HG03064 (cell line): ENCODE measurements around the gene ETFB.

ENCODE experiments used
- ATAC-seq: cut with Tn5 transposase; IDR thresholded peaks from one replicate; pipeline ENCODE4 v1.9.1; 2021; ENCODE audit warnings: low read depth; ENCODE audit not compliant: unreplicated experiment

The ETFB gene

DNA sequence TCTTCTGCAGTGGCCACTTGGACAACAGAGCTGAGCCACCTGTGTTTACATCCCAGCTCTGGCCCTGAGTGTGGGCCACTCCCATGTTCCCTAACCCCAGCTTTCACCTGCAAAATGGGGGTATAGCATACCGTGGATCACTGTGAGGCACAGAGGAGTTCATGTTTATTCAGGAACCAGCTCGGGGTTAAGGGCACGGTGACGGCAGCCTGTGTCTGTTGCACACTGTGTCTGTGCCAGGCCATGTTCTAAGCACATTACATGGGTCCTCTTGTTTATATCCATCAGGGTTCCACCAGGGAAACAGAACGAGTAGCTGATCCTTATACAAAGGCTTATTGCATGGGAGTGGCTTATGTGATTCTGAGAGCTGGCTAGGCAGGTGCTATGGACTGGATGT, 68.8 kb downstream of the ETFB start:
- ATAC-seq = no peak

DNA sequence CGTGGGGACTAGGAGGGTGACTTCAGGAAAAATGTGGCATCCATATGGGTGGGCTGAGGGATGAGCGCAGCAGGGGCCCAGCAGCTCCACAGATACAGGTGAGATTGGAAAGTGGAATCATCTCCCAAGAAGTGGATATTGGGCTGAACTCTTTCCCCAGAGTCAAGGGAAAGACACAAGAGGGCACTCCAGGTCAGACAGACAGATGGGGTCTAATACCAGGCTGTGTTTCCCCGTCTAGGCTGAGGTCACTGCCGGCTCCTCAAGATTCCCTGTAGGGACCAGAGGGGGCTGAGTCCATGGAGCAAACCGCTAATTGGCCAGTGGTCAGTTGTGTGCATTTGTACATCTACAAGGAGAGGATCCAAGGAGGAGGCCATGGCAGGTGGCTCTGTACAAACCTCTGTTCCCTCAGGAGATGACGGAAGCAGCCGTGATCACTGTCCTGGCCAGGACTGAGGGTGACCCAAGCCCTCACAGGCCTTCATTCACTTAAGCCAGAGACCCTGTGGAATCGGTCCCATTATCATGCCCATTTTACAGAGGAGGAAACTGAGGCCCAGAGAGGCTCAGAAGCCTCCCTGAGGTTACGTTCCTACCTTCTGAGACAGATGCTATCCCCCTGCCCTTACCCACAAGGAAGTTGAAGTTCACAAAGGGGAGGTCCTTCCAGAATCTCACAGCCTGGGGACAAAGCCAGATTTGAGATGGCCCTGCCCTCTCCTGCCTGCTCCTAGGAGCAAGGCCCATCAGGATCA, 69.7 kb downstream of the ETFB start:
- no peak for ATAC-seq

DNA sequence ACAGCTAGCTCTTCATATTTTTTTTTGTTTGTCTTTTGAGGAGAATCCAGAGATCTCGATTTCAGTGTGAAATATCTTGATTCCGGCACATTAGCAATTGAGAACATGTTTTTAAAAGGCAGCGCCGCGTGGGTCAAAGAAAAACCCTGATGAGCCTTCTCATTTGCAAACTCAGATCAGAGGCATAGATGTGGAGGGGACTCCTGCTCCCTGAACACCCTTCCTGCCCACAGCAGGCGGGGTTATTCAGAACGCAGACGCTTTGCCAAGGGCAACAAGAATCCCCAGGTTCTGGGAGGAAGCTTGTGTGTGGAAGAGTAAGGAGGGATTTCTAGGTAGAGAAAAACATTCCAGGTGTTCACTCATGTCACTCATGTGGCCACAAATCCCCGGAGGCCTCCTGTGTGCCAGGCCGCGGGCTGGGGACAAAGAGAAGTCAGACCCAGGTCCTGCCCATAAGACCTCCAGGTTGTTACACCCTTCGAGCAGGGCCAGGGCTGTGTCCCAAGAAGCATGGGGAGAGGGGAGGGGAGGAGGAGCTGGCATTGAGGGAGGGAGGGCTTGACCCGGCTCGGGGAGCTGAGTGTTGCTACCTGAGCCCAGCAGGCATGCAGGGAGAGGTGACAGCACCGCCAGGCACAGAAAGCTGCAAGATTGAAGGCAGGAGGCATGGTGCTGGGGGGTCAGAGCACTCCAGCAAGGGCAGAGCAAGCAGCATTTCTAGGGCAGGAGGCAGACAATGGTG, 70.6 kb downstream of the ETFB start:
- ATAC-seq = no peak
